ENCODE data around the gene CFAP58. TPM values are rescaled to one million over a fixed set of nuclear protein-coding genes. Genes with fewer than 3 reads are reported as not detected.

The CFAP58 gene
- total RNA-seq, 1 donor from 2014 or later, result 0.67 TPM

DNA sequence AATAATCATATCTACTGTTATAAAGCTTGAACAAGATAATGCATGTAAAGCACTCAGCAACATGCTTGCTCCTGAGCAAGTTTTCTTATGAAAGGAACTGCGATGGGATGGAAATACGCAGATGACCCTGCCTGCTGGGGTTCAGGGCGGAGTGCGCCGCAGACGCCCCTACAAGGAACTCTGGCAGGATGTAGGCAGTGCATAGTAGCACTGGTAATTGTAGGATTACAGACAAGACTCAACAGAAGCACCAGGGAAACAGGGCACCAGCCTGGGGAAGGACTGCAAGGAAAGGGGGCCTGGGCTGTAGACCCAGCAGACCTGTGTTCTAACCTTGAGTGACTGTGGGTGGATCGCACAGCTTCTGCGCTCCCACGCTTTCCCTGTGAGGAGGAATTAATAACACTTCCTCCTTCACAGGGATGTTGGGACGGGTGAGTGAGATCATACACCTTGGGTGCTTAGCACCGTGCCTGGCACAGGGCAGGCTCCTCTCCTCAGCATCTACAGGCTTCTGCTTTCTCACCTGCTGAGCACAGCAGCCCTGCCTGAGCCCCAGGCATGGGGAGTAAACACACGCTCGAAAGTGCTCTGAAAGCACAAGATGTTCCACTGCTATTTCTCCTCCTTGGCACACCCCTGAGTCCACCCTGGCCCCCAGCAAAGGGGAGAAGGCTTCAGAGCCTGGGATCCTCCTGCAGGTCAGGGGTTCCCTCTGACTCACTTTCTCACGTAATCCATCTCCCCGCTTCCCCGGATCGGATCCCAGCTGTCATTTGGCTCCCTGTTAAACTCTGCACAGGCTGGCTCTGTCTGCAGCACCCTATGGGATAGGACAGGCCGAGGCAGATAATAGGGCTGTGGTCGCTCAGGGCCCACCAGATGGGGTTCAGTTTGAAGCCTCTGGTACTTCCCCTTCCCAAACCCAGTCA is 34.6 kb upstream of the CFAP58 start:
- DNase-seq (ENCODE audit: low spot score) (peak; percentile 55), ATAC-seq (peak; percentile 84)
- intact Hi-C loops (cut with DNase I), result no loop called here

DNA sequence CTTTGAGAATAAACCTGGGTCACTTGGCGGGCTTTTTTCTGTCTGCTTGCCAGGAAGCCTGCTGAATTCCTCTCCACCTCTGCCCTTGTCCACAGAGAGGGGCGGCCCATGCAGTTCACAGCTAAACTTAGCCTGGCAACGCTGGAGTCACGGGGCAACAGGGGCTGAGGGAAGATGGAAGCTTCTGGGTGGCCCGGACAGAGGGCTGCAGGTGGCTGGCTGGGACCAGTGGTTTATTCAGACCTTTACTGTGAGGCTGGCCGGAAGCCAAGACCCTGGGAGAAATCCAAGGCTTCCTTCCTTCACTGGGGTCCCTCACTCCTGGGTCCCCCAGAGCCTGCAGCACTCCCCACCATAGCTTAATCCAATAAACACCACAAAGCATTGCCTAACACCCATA is 32.4 kb upstream of the CFAP58 start:
- no peak for DNase-seq (ENCODE audit: low spot score)
- no peak for ATAC-seq
- intact Hi-C loops (cut with DNase I), result no loop called here

DNA sequence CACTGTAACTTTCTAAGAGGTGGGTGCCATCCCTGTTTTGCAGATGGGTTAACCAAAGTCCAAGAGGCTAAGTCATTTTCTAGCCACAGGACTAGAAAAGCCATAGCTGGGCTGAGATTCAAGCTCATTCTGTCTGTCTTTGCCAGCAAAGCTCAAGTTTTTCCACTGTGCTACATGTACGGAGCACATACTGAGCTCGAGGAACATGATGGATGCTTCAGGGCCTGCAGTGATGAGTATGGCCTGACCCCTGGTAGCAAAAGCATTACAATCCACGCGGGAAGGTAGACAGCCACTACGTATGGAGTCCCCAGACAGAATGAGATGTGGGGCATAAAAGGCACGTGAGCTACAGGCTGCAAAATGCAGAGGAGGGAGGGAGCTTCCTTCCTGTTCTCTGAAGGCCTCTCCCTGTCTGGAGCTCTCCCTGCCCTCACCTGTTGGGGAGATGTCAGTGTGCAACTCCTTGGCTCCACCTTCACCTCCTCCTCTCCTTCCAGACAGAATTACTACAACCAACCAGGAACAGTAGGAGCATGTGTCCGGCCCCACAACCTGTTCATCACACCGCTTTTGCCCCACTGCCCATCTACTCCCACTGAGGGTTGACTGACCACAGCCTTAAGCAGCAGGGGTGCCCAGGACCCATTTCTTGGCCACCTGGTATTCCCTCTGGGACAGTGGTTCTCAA is 31.8 kb upstream of the CFAP58 start:
- no peak for DNase-seq (ENCODE audit: low spot score)
- ATAC-seq, result no peak
- intact Hi-C loops (cut with DNase I), result no loop called here

DNA sequence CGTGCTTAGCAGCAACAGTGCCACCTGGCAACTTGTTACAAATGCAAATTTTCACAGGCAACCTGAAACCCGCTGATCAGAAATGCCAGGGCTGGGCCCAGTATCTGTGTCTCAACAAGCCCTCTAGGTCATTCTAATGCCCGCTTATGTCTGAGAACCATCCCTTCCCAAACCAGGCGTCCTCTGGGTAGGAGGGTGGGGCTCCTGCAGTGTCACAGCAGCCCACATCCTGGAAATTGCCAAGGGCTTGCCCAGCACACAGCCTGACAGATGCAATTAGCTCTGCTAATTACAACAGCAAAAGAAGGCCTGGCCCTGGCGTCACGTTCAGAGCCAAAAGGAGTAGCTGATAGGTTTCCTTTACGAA is 31.2 kb upstream of the CFAP58 start:
- no peak for DNase-seq (ENCODE audit: low spot score)
- no peak for ATAC-seq
- intact Hi-C loops (cut with DNase I), result no loop called here

DNA sequence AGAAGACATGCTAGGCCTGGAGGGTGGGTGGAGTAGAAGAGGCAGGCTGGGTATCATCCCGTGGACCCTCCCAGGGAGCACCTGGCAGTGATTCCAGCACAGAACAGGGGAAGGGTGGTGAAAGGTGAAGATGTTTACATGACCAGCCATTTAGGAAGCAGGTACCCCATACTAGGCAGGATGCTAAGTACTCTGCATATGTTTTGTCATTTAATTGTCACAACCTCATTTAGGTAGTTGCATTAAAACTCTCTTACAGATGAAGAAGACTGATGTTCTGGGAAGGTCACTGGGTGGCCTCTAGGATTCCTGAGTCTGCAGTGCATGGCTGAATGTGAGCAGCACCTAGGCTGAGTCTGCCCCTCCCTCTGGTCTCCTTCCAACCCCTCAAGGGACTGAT is 30.5 kb upstream of the CFAP58 start:
- DNase-seq (ENCODE audit: low spot score), result no peak

DNA sequence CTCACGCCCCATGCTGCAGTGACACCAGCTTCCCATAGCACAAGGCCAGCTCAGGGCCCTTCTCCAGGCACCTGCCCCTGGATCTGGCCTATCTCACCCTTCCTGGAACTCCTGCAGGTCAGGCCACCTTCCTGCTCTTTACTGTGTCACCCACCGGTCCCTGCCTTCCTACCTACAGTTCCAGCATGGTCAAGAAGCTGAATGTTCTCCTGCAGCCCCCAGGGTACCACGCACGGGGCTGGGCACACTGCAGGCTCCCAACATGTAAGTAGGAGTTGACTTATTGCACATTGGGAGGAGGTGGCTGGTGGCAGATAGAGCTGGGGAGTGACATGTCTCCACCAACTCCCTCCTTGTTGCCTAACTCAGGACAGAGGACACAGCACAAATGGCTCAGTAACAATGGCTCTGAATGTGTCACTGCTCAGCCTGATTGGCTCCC is 29.9 kb upstream of the CFAP58 start:
- no peak for DNase-seq (ENCODE audit: low spot score)
- intact Hi-C loops (cut with DNase I), result no loop called here
- ATAC-seq, result no peak

More for the DNA sequence above, 30.5 kb upstream of the CFAP58 start:
- no peak for ATAC-seq
- intact Hi-C loops (cut with DNase I), result no loop called here

DNA sequence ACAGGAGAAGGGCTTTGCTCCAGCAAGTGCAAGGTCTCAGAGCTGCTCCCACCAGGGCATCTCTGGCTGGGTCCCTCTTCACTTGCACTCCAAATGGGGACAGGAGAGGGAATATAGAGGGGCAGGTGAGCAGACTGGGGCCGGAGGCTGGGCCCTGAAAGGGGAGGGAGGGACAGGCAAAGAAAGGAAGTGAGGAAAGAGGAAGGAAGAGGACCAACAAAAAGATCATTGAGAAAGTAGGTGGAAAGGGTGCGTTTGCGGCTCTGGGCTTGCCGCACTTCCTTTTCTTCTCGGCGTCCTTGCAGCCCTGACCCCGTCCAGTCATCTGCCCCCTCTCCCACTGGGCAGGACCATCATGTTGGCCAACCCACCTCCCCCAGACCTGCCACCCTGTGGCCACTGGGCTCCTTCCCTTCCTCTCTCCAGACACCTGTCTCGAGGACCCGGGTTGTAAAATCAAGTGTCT is 29.4 kb upstream of the CFAP58 start:
- ATAC-seq, result no peak
- intact Hi-C loops (cut with DNase I), result no loop called here
- DNase-seq (ENCODE audit: low spot score), result no peak

DNA sequence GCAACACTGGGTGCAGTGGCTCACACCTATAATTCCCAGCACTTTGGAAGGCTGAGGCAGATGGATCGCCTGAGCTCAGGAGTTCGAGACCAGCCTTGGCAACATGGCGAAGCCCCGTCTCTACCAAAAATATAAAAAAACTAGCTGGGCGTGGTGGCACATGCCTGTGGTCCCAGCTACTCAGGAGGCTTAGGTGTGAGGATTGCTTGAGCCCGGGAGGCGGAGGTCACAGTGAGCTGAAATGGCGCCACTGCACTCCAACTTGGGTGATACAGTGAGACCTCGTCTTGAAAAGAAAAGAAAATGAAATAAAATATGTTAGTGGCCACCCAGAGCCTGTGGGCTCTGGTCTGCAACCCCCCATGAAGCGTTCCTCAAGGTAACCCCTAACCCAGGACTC is 28.7 kb upstream of the CFAP58 start:
- DNase-seq (ENCODE audit: low spot score) (no peak), ATAC-seq (no peak)
- intact Hi-C loops (cut with DNase I), result no loop called here

DNA sequence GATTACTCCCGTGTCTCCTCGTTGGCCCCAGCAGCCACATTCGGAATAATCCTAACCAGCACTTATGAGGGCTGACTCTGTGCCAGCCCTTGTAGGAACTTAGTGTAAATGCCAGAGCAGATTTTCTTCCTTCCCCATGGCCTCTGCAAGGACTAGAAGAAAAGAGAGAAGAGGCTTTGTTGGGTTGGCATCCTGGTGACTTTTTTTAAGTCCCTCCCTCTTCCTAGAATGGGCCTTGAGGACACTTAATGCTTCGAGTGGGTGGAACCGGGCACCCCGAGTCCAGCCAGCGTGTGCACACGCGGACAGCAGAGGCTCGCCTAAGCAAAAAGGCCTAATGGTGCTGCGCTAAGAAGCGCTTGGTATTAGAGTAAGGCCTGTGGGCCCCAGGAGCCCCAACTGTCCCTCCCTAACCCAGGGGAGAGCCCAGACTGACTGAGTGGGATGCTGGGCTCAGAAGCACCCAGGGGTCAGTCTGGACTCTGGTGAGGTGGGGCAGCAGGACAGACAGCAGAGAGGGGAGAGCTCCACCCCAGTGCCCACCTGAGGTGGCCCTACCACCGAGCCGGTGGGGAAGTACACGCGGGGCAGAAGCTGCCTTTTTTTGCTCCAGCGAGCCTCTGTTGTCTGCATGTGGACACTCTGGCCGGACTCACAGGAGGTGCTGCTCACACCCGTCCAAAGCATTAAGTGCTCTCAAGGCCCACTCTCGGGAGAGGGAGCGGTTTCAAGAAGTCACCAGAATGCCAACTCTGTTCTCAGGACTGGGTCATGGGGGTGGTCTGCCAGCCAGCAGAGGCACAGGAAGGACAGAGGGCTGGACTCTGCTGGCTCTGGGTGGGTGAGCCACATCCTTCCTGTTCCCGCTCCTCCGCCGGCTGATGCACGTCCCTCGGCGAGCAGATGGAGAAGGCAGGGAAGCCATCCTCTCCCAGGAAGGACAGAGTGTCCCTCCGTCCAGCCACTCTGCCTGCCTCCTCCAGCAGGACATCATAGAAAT is 27.9 kb upstream of the CFAP58 start:
- intact Hi-C loops (cut with DNase I), result no loop called here
- DNase-seq (ENCODE audit: low spot score), result no peak
- ATAC-seq, result peak; percentile 1

DNA sequence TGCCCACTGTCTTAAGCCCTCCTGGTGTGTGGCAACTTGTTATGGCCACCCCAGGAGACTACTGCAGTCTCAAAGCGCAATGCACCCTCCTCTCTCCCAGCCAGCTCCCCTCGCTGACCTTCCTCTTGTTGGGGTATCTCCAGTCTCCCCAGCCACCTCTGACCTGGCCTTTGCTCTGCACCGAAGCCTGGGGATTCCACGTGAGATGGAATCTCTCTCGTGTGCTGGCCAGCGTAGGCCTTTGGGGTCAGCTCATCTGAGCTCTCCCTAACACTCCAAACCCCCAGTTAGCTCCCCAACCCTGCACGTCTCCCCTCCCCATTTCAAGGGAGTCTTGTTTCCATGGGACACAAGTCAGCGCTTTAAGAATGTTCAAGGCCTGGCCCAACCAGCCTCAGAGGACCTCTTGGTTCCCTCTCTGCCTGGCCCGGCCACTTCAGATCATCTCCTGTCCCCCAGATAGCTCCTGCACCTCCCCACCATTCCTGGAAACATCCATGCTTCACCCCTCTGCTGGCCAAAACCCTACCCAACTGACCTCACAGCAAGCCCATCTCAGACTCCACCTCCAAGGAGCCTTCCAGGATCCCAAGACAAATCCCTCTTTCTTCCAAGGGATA is 26.5 kb upstream of the CFAP58 start:
- no peak for ATAC-seq
- intact Hi-C loops (cut with DNase I), result no loop called here
- no peak for DNase-seq (ENCODE audit: low spot score)

DNA sequence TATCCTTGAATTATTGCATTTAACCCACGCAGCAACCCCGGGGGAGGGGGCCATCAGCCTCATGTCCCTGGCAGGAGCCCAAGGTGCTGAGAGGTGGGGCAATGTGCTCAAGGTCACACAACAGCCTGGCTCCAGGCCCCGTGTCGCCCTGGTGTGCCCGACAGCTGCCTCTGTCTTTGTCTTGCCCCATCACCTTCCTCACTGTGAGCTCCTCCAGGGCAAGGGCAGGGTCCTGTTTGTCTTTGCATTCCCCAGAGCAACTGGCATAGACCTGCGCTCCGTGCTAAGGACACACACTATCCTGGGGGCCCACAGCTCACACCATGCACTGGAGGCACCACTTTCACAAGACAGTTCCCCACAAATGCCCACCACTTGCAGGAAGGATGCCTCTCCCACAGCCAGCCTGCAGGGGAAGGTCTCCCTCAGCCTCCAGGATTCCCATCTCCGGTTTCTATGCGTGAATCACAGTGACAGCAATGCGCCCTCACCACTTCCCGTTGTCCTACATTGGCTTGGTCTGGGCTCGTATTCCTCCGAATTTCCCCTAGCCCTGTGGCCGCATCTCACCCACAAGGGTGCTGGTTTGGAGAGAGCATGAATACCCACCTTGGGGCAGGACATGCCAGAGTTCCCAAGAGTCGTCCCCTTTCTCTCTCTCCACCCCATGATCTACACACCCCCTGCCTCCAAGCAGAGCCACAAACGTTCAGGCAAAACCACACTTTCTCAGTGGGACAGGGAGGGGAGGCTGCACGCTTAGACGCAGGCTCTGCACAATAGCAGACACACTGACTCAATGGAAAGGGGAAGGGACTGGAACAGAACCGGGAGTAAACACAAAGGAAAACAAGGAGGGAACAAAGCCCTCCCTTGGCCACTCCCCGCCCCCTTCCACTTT is 25.6 kb upstream of the CFAP58 start:
- DNase-seq (ENCODE audit: low spot score), result no peak
- peak; percentile 34 for ATAC-seq
- intact Hi-C loops (cut with DNase I), result no loop called here

DNA sequence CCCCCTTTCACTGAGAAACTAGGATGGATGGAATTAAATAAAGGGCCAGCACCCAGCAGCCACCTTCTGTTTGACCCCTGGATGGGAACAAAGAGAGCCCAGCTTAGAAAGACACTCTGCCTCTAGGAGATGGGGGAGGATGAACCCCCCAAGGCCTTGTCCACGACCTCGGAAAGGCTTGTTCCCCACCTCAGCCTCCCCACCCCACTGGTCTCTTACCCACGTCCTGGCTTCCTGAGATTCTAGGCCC is 25.1 kb upstream of the CFAP58 start:
- ATAC-seq (no peak), DNase-seq (ENCODE audit: low spot score) (no peak)
- intact Hi-C loops (cut with DNase I), result no loop called here

DNA sequence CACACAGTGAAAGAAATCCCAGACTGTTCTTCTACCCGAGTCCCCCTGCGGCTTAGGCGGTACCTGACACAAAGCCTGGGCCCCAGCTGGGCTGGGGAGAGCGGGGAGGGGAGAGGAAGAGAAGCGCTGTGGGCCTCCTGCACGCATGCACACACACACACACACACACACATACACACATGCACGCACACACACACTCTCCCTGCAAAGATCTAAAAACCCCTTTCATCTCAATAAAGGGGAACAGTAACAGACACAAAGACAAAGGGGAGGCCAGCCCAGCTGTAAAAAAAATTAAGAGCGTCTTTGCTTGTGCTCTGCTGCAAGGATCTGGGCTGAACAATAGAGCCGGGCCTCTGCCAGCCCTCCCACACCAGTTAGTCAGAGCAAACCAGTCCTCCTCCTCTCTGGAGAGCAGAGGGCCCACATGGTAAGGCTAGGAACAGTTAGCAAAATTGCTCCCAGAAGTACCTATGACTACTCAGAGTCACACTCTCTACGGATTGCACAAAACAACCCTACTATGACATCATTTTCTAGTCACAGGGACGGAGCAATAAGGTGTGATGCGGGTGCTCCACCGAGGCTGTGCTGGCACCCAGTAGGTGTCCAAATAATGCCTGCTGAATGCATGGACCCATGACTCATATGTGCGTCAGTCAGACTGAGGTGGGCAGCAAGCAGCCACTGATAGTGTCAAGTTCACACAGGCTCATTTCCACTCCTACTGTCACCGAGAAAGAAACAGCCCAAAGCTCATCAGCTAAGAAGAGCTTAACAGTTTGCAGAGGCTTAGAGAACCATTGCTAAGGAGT is 24.5 kb upstream of the CFAP58 start:
- DNase-seq (ENCODE audit: low spot score), result no peak
- ATAC-seq, result peak; percentile 56
- intact Hi-C loops (cut with DNase I), result no loop called here

DNA sequence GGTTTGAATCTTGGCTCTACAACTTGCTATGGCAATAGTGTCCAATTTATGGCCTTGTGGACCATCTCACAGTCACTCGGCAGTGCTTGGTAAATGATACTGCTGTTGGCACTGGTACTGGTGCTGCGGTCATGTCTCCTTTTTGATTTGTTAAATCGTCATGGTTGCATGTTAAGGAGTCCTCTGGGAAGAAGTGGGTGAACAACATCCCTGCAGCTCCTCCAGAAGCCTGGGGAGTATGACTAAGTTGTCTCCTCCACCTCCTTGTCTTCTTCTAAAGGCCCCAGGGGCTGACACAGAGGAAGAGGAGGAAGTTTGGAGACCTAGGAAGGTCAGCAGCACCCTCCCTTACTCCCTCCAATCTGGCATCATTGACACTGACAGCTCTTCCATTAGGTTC is 23.9 kb upstream of the CFAP58 start:
- intact Hi-C loops (cut with DNase I), result no loop called here
- DNase-seq (ENCODE audit: low spot score) (no peak), ATAC-seq (no peak)

DNA sequence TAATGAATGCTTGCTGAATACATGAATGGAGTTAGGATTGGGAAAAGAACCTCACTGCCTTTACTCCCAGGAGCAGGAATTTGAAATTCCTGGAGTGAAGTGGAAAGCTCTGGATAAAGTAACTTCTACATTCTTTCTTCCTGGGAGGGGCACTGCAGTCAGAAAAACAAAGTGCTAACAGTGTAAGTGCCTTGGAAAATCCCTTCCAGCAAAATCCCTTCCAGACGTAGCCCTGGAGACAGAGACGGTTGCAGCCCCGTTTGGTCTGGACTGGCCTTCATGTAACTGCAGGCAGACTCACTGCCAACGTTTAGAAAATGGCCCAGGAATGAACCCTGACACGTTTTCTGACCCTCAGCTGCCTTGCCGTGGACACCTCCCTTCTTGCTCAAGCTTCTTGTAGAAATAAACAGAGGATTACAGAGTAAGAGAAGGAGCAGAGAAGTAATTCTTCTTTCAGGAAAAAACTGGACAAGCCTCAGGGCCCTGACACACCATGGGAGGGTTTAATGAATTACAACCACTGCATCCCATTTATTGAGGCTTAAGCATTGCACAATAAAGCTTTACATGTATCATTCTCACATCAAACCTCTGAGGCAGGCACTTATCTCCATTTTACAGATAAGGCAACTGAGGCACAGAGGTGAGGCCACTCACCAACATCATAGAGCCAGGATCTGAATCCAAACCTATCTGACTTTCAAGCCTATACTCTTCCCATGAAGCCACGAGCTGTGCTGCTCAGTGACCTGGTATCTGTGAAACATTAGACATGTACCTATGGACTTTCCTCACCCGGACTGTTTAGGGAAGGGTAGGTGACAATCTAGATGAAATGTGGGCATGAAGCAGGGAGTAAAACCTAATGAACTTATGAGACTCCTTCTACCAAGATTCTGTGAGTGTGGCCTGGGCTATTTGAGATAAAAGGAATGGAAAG is 23.2 kb upstream of the CFAP58 start:
- ATAC-seq (peak; percentile 87), DNase-seq (ENCODE audit: low spot score) (peak; percentile 80)
- intact Hi-C loops (cut with DNase I), result no loop called here

DNA sequence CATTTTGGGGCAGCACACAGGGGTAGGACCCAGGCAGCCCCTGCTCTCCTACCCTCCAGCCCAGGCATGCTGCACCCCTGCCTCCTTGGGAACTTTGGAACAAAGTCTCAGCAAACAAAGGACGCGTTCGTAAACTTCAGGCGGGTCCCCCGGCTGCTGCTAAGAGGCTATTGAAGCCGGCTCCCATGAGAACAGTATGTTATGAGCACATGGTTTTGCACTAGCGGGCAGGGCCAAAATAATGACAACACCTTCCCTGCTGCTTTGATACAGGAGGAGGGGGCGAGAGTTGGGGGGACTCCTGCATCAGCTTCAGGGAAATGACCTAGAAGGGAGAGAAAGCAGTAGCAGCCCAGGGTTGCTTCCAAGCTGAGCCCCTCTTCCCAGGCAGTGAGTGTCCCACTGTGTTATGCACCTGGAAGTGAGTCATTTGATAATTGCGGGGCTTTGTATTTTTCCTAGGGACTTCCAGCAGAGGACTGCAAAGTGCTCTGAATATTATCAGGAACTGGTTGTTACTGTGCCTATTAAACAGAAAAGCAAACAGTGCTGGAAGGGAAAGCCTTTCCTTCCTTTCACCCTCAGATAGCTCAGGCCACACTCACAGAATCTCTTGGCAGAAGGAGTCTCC is 22.3 kb upstream of the CFAP58 start:
- ATAC-seq (no peak), DNase-seq (ENCODE audit: low spot score) (no peak)
- intact Hi-C loops (cut with DNase I), result no loop called here
